IMR-90 (cell line): Measurements from ENCODE around the gene AGAP2. TPM values are rescaled to one million over a fixed set of nuclear protein-coding genes. Genes with fewer than 3 reads are reported as not detected.

Experiments
- ATAC-seq: fragments of 200-7000 bp; cut with Tn5 transposase; 2 replicates; pipeline ENCODE4 v1.9.1; 2020; ENCODE audit warnings: low read depth, mild to moderate bottlenecking, moderate library complexity
- BruUV-seq: library from RNA; stranded (reverse); fragments of 400-500 nt; replicated peaks from 2 replicates; lab custom pipeline; 2021; lab: Mats Ljungman, UMichigan
- CTCF ChIA-PET: fragments of 300-600 bp; formaldehyde crosslinking; extraction: SDS; loops from one replicate; lab custom pipeline; 2021; ENCODE audit warnings: antibody characterized with exemption; lab: Yijun Ruan, JAX
- POLR2A ChIA-PET: fragments of 300-600 bp; sonication (Branson Sonifier 250); formaldehyde crosslinking; loops from one replicate; lab custom pipeline; 2022; ENCODE audit warnings: antibody characterized with exemption; ENCODE audit not compliant: unreplicated experiment; lab: Charles Lee
- DNase-seq: peaks from one replicate; pipeline ENCODE4 v3.0.0; 2013
- H2AFZ ChIP-seq: replicated peaks from 2 replicates; pipeline ENCODE3; 2013; ENCODE audit warnings: low read length, mild to moderate bottlenecking; ENCODE audit not compliant: poor library complexity
- H2AK5ac ChIP-seq: 2 replicates; pipeline ENCODE4 v1.6.1; 2013; ENCODE audit warnings: low read depth, low read length, inconsistent platforms
- H2AK9ac ChIP-seq: replicated peaks from 2 replicates; pipeline ENCODE3; 2013; ENCODE audit warnings: mild to moderate bottlenecking, low read depth, low read length, moderate library complexity; ENCODE audit not compliant: poor library complexity
- H2BK120ac ChIP-seq: 2 replicates; pipeline ENCODE4 v1.6.1; 2013; ENCODE audit warnings: low read depth, low read length, inconsistent platforms
- H2BK15ac ChIP-seq: 3 replicates; pipeline ENCODE4 v1.6.1; 2013; ENCODE audit warnings: low read depth, low read length, inconsistent platforms
- H2BK20ac ChIP-seq: 2 replicates; pipeline ENCODE4 v1.6.1; 2013; ENCODE audit warnings: low read depth, mild to moderate bottlenecking, inconsistent platforms, low read length, moderate library complexity
- H2BK5ac ChIP-seq: 2 replicates; pipeline ENCODE4 v1.6.1; 2013; ENCODE audit warnings: mild to moderate bottlenecking, low read depth, low read length, inconsistent platforms; ENCODE audit not compliant: poor library complexity, severe bottlenecking
- H3K14ac ChIP-seq: replicated peaks from 2 replicates; pipeline ENCODE4 v1.6.1; 2013; ENCODE audit warnings: low read depth, low read length, inconsistent platforms
- H3K18ac ChIP-seq: 2 replicates; pipeline ENCODE4 v1.6.1; 2013; ENCODE audit warnings: low read depth, low read length, control low read depth
- H3K23ac ChIP-seq: 2 replicates; pipeline ENCODE4 v1.6.1; 2013; ENCODE audit warnings: low read depth, low read length, inconsistent platforms
- H3K27ac ChIP-seq: 2 replicates; pipeline ENCODE4 v1.5.1; 2013; ENCODE audit warnings: mild to moderate bottlenecking, control low read depth, low read length; ENCODE audit not compliant: insufficient read depth
- H3K27me3 ChIP-seq: 2 replicates; pipeline ENCODE4 v1.6.1; 2013; ENCODE audit warnings: low read length; ENCODE audit not compliant: control insufficient read depth, insufficient read depth
- H3K36me3 ChIP-seq: 2 replicates; pipeline ENCODE4 v1.6.1; 2013; ENCODE audit warnings: low read length, mixed read lengths; ENCODE audit not compliant: control insufficient read depth, insufficient read depth
- H3K4ac ChIP-seq: 2 replicates; pipeline ENCODE4 v1.6.1; 2013; ENCODE audit warnings: low read depth, low read length, inconsistent platforms
- H3K4me1 ChIP-seq: 2 replicates; pipeline ENCODE4 v1.6.1; 2013; ENCODE audit warnings: low read length, mixed read lengths; ENCODE audit not compliant: control insufficient read depth, insufficient read depth
- H3K4me2 ChIP-seq: 2 replicates; pipeline ENCODE4 v1.6.1; 2013; ENCODE audit warnings: low read depth, mild to moderate bottlenecking, control low read depth, low read length, moderate library complexity
- H3K4me3 ChIP-seq: 2 replicates; pipeline ENCODE4 v1.5.1; 2013; ENCODE audit warnings: low read depth, mild to moderate bottlenecking, control low read depth, low read length, moderate library complexity; ENCODE audit not compliant: insufficient read depth
- H3K56ac ChIP-seq: 2 replicates; pipeline ENCODE4 v1.6.1; 2013; ENCODE audit warnings: low read length, inconsistent platforms; ENCODE audit not compliant: insufficient read depth; ENCODE audit errors: extremely low read depth
- H3K79me1 ChIP-seq, 2 experiments: 2 replicates each; pipeline ENCODE4 v1.6.1; 2013; ENCODE audit warnings: low read length in 2 of 2, inconsistent platforms in 1 of 2, low read depth in 1 of 2
- H3K9ac ChIP-seq: 2 replicates; pipeline ENCODE4 v1.6.1; 2013; ENCODE audit warnings: low read depth, low read length, control low read depth
- H3K9me1 ChIP-seq: 2 replicates; pipeline ENCODE4 v1.6.1; 2013; ENCODE audit warnings: low read length, inconsistent platforms; ENCODE audit not compliant: insufficient read depth
- H3K9me3 ChIP-seq: 2 replicates; pipeline ENCODE4 v1.6.1; 2013; ENCODE audit warnings: low read length; ENCODE audit not compliant: control insufficient read depth, insufficient read depth
- H4K20me1 ChIP-seq: 2 replicates; pipeline ENCODE4 v1.6.1; 2013; ENCODE audit warnings: low read length, inconsistent platforms; ENCODE audit not compliant: insufficient read depth
- H4K5ac ChIP-seq: 2 replicates; pipeline ENCODE4 v1.6.1; 2013; ENCODE audit warnings: mild to moderate bottlenecking, low read depth, low read length, control low read depth
- H4K8ac ChIP-seq, 2 experiments: 2 replicates each; pipeline ENCODE4 v1.6.1; 2013; ENCODE audit warnings: low read depth in 2 of 2, low read length in 2 of 2, control low read depth in 1 of 2, inconsistent platforms in 1 of 2
- H4K91ac ChIP-seq: 2 replicates; pipeline ENCODE4 v1.6.1; 2013; ENCODE audit warnings: low read depth, low read length, inconsistent platforms; ENCODE audit not compliant: insufficient read depth
- CHD1 ChIP-seq: IDR thresholded peaks from 2 replicates; pipeline ENCODE4 v1.6.1; 2012; ENCODE audit warnings: low read depth, low read length, improper control_type of control experiment
- MAZ ChIP-seq: IDR thresholded peaks from 2 replicates; pipeline ENCODE4 v1.6.1; 2012; ENCODE audit warnings: low read depth, mild to moderate bottlenecking, low read length, improper control_type of control experiment, moderate library complexity, borderline replicate concordance
- MXI1 ChIP-seq: IDR thresholded peaks from 2 replicates; pipeline ENCODE4 v1.6.1; 2012; ENCODE audit warnings: low read depth, mild to moderate bottlenecking, low read length, moderate library complexity, borderline replicate concordance
- RAD21 ChIP-seq: IDR thresholded peaks from 2 replicates; pipeline ENCODE4 v1.6.1; 2012; ENCODE audit warnings: low read length, improper control_type of control experiment
- RCOR1 ChIP-seq: IDR thresholded peaks from 2 replicates; pipeline ENCODE4 v1.6.1; 2012; ENCODE audit warnings: mild to moderate bottlenecking, low read length, improper control_type of control experiment; ENCODE audit not compliant: insufficient replicate concordance
- RFX5 ChIP-seq: IDR thresholded peaks from 2 replicates; pipeline ENCODE4 v1.8.0; 2012; ENCODE audit warnings: low read depth, mild to moderate bottlenecking, low read length, moderate library complexity
- WGBS, 2 experiments: methylation state at CpG; one replicate each; pipeline versions ENCODE4 v1.1.5 to v1.1.7; 2013; ENCODE audit warnings: missing lambda C conversion rate in 2 of 2; ENCODE audit not compliant: insufficient read length in 1 of 2; ENCODE audit errors: extremely low coverage in 2 of 2; 5-methylcytosine and 5-hydroxymethylcytosine counted together
- dilution Hi-C: fragments of 300-500 bp; cut with HindIII; formaldehyde crosslinking; loops from one replicate; pipeline ENCODE4 v1.14.3; 2018; ENCODE audit warnings: low sequenced_read_pairs; ENCODE audit not compliant: unreplicated experiment
- in situ Hi-C: fragments of 300-500 bp; cut with MboI; formaldehyde crosslinking; loops from 3 replicates; pipeline ENCODE4 v1.14.3; 2019; ENCODE audit warnings: low sequenced_read_pairs, inconsistent platforms, mixed read lengths
- intact Hi-C: fragments of 100-400 bp; cut with micrococcal nuclease; formaldehyde crosslinking; loops from 2 replicates; pipeline ENCODE4 v1.10.0; 2022
- polyA plus RNA-seq, 3 experiments: library from polyadenylated mRNA; depleted of rRNA; stranded (reverse); fragments of >200 nt; gene quantifications; 2 replicates each; pipeline ENCODE4 v1.2.3, GENCODE V29; 2012; ENCODE audit warnings: low replicate concordance in 1 of 3
- total RNA-seq: library from RNA; depleted of rRNA; stranded (reverse); fragments of >200 nt; gene quantifications from 2 replicates; pipeline ENCODE4 v1.2.3, GENCODE V29; 2012
- TF ChIP-seq, protein P1 (sequence below): fragments of 150-350 bp; IDR thresholded peaks from 2 replicates; pipeline ENCODE4 v1.6.1; 2017; ENCODE audit warnings: mild to moderate bottlenecking, antibody characterized with exemption, low read length, low read depth

The AGAP2 gene
- total and polyA plus RNA-seq, 2 of the 4 experiments (the other 2 are of a cell fraction): 0.03 to 0.18 TPM

DNA sequence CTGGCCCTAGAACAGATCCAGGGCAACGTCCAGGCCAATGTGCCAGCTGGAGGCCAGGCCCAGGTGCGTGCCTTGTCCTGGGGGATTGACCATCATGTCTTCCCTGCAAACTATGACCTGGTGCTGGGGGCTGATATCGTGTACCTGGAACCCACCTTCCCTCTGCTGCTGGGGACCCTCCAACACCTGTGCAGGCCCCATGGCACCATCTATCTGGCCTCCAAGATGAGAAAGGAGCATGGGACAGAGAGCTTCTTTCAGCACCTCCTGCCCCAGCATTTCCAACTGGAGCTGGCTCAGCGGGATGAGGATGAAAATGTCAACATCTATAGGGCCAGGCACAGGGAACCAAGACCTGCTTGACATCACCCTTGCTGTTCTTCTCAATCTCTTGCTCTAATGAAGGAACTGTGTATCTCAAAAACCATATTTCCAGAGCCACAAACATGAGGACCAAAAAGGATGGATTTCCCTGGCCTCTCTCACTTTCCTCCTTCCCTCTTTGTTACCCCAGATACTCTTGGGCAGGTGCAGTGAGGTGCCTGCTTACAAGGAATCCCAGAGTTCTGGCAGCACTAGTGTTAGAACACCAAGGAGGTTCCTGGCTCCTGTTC, 41.8 kb upstream of the AGAP2 start:
- no TSS peak for BruUV-seq
- POLR2A ChIA-PET: no interaction called here
- in situ Hi-C loops (no loop called here), dilution Hi-C loops (no loop called here), intact Hi-C loops (no loop called here)
- Histone ChIP-seq H3K18ac (no peak overlapping the region), H2BK15ac (no peak overlapping the region), H3K4me2 (no peak overlapping the region), H4K8ac (no peak overlapping the region), H3K36me3 (peaks cover 6% of the 10 kb centered on the region), H3K23ac (no peak overlapping the region), H2AK5ac (no peak overlapping the region), H4K20me1 (no peaks in the 10 kb centered on the region), H4K5ac (no peak overlapping the region), H2BK120ac (no peak overlapping the region), H3K56ac (no peak overlapping the region), H2AK9ac (no peak overlapping the region), H2BK20ac (no peak overlapping the region), H3K4me1 (0 out of 2 replicates have a peak, but pooled peaks cover 2% of the 10 kb centered on the region), H2AFZ (no peak overlapping the region), H3K9me3 (no peaks in the 10 kb centered on the region), H3K9ac (no peak overlapping the region), H4K91ac (no peak overlapping the region), H3K79me1 (peaks cover 10 to 23% of the 10 kb centered on the region in 2 experiments; a peak in 3 of 4 replicates), H3K9me1 (no peaks in the 10 kb centered on the region), H3K14ac (no peak overlapping the region), H3K4ac (no peak overlapping the region), H2BK5ac (no peak overlapping the region), H3K27ac (no peak overlapping the region), H3K27me3 (no peaks in the 10 kb centered on the region), H3K4me3 (no peak overlapping the region)
- CTCF ChIA-PET: no interaction called here
- no CpG with 5 or more reads among the region's 4 CpGs for WGBS, 2 experiments
- TF ChIP-seq CHD1: no peak
- TF ChIP-seq MXI1: no peak
- TF ChIP-seq, protein P1, sequence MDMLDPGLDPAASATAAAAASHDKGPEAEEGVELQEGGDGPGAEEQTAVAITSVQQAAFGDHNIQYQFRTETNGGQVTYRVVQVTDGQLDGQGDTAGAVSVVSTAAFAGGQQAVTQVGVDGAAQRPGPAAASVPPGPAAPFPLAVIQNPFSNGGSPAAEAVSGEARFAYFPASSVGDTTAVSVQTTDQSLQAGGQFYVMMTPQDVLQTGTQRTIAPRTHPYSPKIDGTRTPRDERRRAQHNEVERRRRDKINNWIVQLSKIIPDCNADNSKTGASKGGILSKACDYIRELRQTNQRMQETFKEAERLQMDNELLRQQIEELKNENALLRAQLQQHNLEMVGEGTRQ: no peak
- no peak for TF ChIP-seq RAD21
- TF ChIP-seq RCOR1: no peak
- TF ChIP-seq RFX5: no peak
- TF ChIP-seq MAZ: no peak
- DNase-seq (no peak), ATAC-seq (no peak)
